Activated naive CD8-positive, alpha-beta T cell (primary cell): Measurements from ENCODE around the gene ABT1.
A peak's percentile ranks its signal among the peaks of the same experiment; 100 is the strongest.

ENCODE experiments used
- H3K27ac Mint-ChIP-seq: one replicate; pipeline ENCODE4 v1.8.0; 2021; ENCODE audit warnings: mixed read lengths
- H3K27me3 Mint-ChIP-seq: one replicate; pipeline ENCODE4 v1.8.0; 2021; ENCODE audit warnings: mixed read lengths
- H3K36me3 Mint-ChIP-seq: one replicate; pipeline ENCODE4 v1.8.0; 2021; ENCODE audit warnings: mixed read lengths
- H3K4me1 Mint-ChIP-seq: one replicate; pipeline ENCODE4 v1.8.0; 2021; ENCODE audit warnings: low read depth, mixed read lengths
- H3K4me3 Mint-ChIP-seq: one replicate; pipeline ENCODE4 v1.8.0; 2021; ENCODE audit warnings: mild to moderate bottlenecking, mixed read lengths
- H3K9me3 Mint-ChIP-seq: one replicate; pipeline ENCODE4 v1.8.0; 2021; ENCODE audit warnings: low read depth, mixed read lengths

The ABT1 gene

GRCh38 chr6:26563488-26563887 is 33.3 kb upstream of the ABT1 start:
- Mint-ChIP-seq H3K36me3 (no peaks in the 10 kb centered on the region), H3K4me3 (no peak overlapping the region), H3K9me3 (no peaks in the 10 kb centered on the region), H3K4me1 (peaks cover 2% of the 10 kb centered on the region), H3K27ac (no peak overlapping the region), H3K27me3 (no peaks in the 10 kb centered on the region)

GRCh38 chr6:26568601-26569432 is 27.9 kb upstream of the ABT1 start:
- Mint-ChIP-seq H3K4me1 (peaks cover 24% of the 10 kb centered on the region), H3K9me3 (no peaks in the 10 kb centered on the region), H3K36me3 (no peaks in the 10 kb centered on the region), H3K4me3 (peak overlapping the region; percentile 97), H3K27me3 (no peaks in the 10 kb centered on the region), H3K27ac (peak overlapping the region; percentile 97)

GRCh38 chr6:26569433-26569764 is 27.4 kb upstream of the ABT1 start:
- H3K4me3 Mint-ChIP-seq = peak overlapping the region; percentile 97
- no peaks in the 10 kb centered on the region for H3K9me3 Mint-ChIP-seq
- H3K27me3 Mint-ChIP-seq = no peaks in the 10 kb centered on the region
- H3K4me1 Mint-ChIP-seq = peaks cover 24% of the 10 kb centered on the region
- no peaks in the 10 kb centered on the region for H3K36me3 Mint-ChIP-seq
- H3K27ac Mint-ChIP-seq = no peak overlapping the region

DNA sequence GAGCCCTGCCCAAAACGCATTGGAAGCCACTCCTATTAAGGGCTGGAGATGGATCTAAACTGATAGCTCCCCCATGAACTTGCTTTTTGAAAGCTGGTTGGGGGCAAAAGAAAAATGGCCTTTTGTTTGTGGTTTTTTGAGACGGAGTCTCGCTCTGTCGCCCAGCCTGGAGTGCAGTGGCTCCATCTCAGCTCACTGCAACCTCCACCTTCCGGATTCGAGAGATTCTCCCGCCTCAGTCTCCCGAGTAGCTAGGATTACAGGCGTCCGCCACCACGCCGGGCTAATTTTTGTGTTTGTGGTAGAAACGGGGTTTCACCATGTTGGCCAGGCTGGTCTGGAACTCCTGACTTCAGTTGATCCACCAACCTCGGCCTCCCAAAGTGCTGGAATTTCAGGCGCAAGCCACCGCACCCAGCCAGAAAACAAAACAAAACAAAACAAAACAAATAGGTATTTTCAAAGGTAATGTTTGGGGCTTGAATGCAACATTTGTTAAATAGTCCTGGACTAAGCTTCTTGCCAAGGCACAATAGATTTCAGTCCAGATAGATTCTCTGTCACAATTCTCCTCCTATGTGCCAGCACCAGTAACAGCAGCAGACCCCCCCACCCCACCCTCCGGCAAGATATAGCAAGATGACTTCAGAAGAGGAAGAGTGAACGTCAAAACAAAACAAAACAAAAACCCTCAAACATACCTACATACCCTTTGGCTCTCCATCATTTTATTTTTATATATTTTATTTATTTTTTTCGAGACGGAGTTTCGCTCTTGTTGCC is 26.5 kb upstream of the ABT1 start:
- no peak overlapping the region for H3K27ac Mint-ChIP-seq
- no peaks in the 10 kb centered on the region for H3K9me3 Mint-ChIP-seq
- peaks cover 24% of the 10 kb centered on the region for H3K4me1 Mint-ChIP-seq
- H3K27me3 Mint-ChIP-seq = no peaks in the 10 kb centered on the region
- no peak overlapping the region for H3K4me3 Mint-ChIP-seq
- no peaks in the 10 kb centered on the region for H3K36me3 Mint-ChIP-seq

DNA sequence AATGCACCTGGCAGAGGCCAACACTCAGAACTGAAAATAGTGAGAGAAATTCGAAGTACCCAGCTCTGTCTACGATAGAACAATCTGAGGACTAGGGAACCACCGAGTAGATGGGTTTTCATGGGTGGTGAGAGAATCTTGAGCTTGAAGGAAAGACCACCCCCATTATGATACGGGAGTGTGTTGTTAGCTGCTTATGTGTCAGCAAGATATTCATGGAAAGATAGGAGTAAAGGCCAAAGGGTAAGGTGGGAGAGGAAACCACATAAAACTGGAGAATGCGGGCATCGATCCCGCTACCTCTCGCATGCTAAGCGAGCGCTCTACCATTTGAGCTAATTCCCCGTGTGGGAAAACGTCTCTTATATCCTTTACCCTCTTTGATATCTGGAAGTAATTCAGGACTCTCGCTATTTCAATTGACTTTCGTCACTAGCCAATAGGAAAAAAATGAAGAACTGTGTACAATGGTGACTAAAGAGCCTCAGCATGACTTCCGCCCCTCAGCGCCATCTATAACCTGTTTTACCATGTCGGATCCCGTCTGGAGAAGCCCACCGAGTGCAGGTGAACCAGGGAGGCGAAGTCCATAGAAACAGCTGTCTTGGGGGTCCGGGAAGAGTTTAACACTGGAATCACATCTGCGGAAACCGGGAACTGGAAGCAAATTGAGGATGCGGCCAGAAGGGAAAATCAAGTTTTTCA is 25.0 kb upstream of the ABT1 start:
- H3K9me3 Mint-ChIP-seq = no peaks in the 10 kb centered on the region
- peaks cover 25% of the 10 kb centered on the region for H3K4me1 Mint-ChIP-seq
- peak overlapping the region; percentile 90 for H3K4me3 Mint-ChIP-seq
- H3K27ac Mint-ChIP-seq = peak overlapping the region; percentile 77
- no peaks in the 10 kb centered on the region for H3K27me3 Mint-ChIP-seq
- H3K36me3 Mint-ChIP-seq = no peaks in the 10 kb centered on the region

GRCh38 chr6:26575494-26575939 is 21.2 kb upstream of the ABT1 start:
- Mint-ChIP-seq H3K4me1 (peaks cover 25% of the 10 kb centered on the region), H3K27ac (no peak overlapping the region), H3K9me3 (peaks cover 8% of the 10 kb centered on the region), H3K27me3 (no peaks in the 10 kb centered on the region), H3K36me3 (no peaks in the 10 kb centered on the region), H3K4me3 (no peak overlapping the region)

- Mint-ChIP-seq H3K27me3 (no peaks in the 10 kb centered on the region), H3K27ac (peak overlapping the region; percentile 92)
Observed at GRCh38 chr6:26576407-26576843, 20.3 kb upstream of the ABT1 start.

GRCh38 chr6:26576929-26577719 is 19.6 kb upstream of the ABT1 start:
- Mint-ChIP-seq H3K27me3 (no peaks in the 10 kb centered on the region), H3K4me3 (peak overlapping the region; percentile 88), H3K27ac (peak overlapping the region; percentile 92), H3K4me1 (peaks cover 17% of the 10 kb centered on the region), H3K9me3 (peaks cover 8% of the 10 kb centered on the region), H3K36me3 (no peaks in the 10 kb centered on the region)

More at GRCh38 chr6:26576407-26576843, 20.3 kb upstream of the ABT1 start:
- Mint-ChIP-seq H3K4me3 (peak overlapping the region; percentile 88), H3K9me3 (peaks cover 8% of the 10 kb centered on the region), H3K36me3 (no peaks in the 10 kb centered on the region), H3K4me1 (peaks cover 24% of the 10 kb centered on the region)

DNA sequence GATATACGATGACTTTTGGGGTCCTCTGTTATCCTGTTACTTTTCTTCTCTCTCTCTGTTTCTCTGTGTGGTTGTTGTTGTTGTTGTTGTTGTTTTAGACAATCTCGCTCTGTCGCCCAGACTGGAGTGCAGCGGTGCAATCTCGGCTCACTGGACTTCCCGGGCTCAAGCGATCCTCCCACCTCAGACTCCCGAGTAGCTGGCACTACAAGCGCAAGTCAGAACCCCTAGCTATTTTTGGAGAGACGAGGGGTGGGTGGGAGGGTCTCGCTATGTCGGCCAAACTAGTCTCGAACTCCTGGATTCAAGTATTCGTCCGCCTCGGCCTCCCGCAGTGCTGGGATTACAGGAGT is 19.1 kb upstream of the ABT1 start:
- Mint-ChIP-seq H3K27ac (peak overlapping the region; percentile 92), H3K36me3 (no peaks in the 10 kb centered on the region), H3K4me1 (peaks cover 15% of the 10 kb centered on the region), H3K27me3 (no peaks in the 10 kb centered on the region), H3K9me3 (peaks cover 8% of the 10 kb centered on the region), H3K4me3 (peak overlapping the region; percentile 88)

GRCh38 chr6:26578279-26578678 is 18.5 kb upstream of the ABT1 start:
- peaks cover 14% of the 10 kb centered on the region for H3K4me1 Mint-ChIP-seq
- no peak overlapping the region for H3K27ac Mint-ChIP-seq
- H3K9me3 Mint-ChIP-seq = peaks cover 8% of the 10 kb centered on the region
- peak overlapping the region; percentile 58 for H3K4me3 Mint-ChIP-seq
- no peaks in the 10 kb centered on the region for H3K36me3 Mint-ChIP-seq
- H3K27me3 Mint-ChIP-seq = peaks cover 2% of the 10 kb centered on the region

GRCh38 chr6:26578741-26579140 is 18.0 kb upstream of the ABT1 start:
- no peak overlapping the region for H3K27ac Mint-ChIP-seq
- H3K27me3 Mint-ChIP-seq = peaks cover 6% of the 10 kb centered on the region
- peaks cover 14% of the 10 kb centered on the region for H3K4me1 Mint-ChIP-seq
- peaks cover 8% of the 10 kb centered on the region for H3K9me3 Mint-ChIP-seq
- no peak overlapping the region for H3K4me3 Mint-ChIP-seq
- H3K36me3 Mint-ChIP-seq = no peaks in the 10 kb centered on the region

- no peak overlapping the region for H3K4me3 Mint-ChIP-seq
- H3K27ac Mint-ChIP-seq = no peak overlapping the region
- peaks cover 10% of the 10 kb centered on the region for H3K27me3 Mint-ChIP-seq
- H3K9me3 Mint-ChIP-seq = peaks cover 8% of the 10 kb centered on the region
- H3K36me3 Mint-ChIP-seq = no peaks in the 10 kb centered on the region
- H3K4me1 Mint-ChIP-seq = peaks cover 14% of the 10 kb centered on the region
Observed at GRCh38 chr6:26581164-26581915, 15.4 kb upstream of the ABT1 start.

- Mint-ChIP-seq H3K4me3 (no peak overlapping the region), H3K36me3 (no peaks in the 10 kb centered on the region), H3K27ac (no peak overlapping the region), H3K27me3 (peaks cover 15% of the 10 kb centered on the region), H3K4me1 (no peaks in the 10 kb centered on the region), H3K9me3 (no peaks in the 10 kb centered on the region)
Observed at GRCh38 chr6:26588965-26589364, 7.8 kb upstream of the ABT1 start.

DNA sequence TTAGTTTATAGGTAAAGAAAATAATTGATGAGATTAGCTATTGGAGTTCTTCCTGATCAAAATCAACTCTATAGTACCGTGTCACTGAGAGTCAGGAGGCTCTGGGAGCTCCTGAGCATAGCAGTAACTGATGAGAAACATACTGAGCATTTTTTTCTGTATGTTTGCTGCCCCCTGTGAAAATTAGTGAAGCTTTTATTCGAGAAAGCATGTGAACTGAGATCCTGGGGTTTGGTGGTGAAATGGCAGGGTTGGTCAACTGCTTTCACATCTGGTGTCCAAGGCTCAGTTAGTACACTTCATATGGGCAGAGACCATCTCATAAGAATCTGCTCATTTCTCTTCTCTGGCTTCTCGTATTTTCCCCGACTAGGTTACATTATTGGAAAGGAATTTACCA is 4.1 kb upstream of the ABT1 start:
- H3K9me3 Mint-ChIP-seq = no peaks in the 10 kb centered on the region
- H3K27me3 Mint-ChIP-seq = peaks cover 19% of the 10 kb centered on the region
- no peaks in the 10 kb centered on the region for H3K36me3 Mint-ChIP-seq
- no peak overlapping the region for H3K4me3 Mint-ChIP-seq
- peaks cover 7% of the 10 kb centered on the region for H3K4me1 Mint-ChIP-seq
- no peak overlapping the region for H3K27ac Mint-ChIP-seq
